Astrocyte of the spinal cord (primary cell): ENCODE measurements around the gene RTL1.

Experiments used
- DNase-seq: peaks from one replicate; pipeline ENCODE4 v3.0.0; 2011; ENCODE audit warnings: low read depth, low spot score
- H3K4me3 ChIP-seq: 2 replicates; pipeline ENCODE4 v1.5.1; 2011; ENCODE audit warnings: low read depth, mild to moderate bottlenecking, low read length, moderate library complexity
- in situ Hi-C: cut with HindIII; loops from 2 replicates; pipeline ENCODE4 v1.10.0; 2017; ENCODE audit warnings: low sequenced_read_pairs
- TF ChIP-seq, protein P1 (sequence below): IDR thresholded peaks from 2 replicates; pipeline ENCODE4 v1.5.1; 2012; ENCODE audit warnings: low read depth, mild to moderate bottlenecking, low read length, inconsistent platforms

The RTL1 gene

DNA sequence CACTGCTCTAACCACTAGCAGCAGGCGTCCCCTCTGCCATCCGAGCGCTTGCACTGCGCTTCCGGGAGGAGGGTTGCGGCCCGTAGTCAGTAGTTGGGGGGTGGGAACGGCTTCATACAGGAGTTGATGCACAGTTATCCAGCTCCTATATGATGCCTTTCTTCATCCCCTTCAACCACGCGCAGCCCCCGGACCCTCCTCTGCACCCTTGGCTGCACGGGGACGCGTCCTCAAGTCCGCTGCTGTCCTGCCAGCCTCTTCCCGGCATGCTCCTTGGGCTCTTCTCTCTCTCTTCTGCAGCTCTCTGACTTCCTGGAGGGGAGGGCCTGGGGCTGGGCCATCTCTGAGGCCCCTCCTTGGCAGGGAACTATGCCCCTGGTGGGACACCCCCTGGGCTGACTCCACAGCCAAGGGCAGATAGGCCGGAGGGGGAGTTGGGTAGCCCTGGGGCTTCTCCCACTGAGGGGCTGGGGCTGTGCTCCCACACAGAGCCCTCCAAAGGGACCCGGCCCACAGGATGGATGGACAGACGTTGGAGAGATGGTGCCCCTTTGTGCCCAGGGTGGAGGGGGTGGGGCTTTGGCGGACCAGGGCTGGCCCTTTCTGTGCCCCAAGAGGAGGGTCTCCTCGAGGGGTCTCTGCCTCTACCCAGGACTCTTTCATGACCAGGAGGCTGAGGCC lies 29.0 kb downstream of the RTL1 start:
- in situ Hi-C loops, result no loop called here
- TF ChIP-seq, protein P1, sequence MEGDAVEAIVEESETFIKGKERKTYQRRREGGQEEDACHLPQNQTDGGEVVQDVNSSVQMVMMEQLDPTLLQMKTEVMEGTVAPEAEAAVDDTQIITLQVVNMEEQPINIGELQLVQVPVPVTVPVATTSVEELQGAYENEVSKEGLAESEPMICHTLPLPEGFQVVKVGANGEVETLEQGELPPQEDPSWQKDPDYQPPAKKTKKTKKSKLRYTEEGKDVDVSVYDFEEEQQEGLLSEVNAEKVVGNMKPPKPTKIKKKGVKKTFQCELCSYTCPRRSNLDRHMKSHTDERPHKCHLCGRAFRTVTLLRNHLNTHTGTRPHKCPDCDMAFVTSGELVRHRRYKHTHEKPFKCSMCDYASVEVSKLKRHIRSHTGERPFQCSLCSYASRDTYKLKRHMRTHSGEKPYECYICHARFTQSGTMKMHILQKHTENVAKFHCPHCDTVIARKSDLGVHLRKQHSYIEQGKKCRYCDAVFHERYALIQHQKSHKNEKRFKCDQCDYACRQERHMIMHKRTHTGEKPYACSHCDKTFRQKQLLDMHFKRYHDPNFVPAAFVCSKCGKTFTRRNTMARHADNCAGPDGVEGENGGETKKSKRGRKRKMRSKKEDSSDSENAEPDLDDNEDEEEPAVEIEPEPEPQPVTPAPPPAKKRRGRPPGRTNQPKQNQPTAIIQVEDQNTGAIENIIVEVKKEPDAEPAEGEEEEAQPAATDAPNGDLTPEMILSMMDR, result no peak
- no peak for DNase-seq
- no peak overlapping the region for H3K4me3 ChIP-seq

DNA sequence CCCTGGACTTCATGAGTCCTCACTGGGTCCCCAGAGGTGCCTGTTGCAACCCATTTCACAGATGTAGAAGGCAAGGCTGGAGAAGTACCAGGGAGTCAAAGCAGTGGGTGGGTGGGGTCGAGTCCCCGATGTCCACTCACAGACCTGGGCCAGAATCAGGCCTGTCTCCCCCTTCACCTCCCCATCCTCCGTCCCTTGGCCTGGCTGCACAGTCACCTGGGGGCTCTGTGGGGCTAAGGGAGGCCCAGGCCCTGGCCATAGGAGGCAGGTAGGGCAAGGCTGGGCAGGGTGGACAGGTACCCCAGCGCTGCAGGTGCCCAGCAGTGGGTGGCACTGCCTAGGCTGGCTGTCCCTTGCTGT lies 29.5 kb downstream of the RTL1 start:
- H3K4me3 ChIP-seq, result no peak overlapping the region
- no peak for DNase-seq
- TF ChIP-seq, protein P1, result no peak
- in situ Hi-C loops, result no loop called here

DNA sequence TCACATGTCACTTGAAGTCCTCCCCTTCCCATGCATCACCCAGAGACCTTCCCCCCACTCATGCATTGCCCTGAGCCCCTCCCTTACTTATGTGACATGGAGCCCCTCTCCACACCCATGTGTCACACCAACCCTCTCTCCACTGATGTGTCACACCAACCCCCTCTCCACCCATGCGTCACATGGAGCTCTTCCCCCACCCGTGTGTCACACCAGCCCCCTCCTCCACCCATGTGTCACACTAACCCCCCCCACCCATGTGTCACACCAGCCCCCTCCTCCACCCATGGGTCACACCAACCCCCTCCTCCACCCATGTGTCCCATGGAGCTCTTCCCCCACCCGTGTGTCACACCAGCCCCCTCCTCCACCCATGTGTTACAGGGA lies 30.4 kb downstream of the RTL1 start:
- in situ Hi-C loops, result no loop called here
- no peak overlapping the region for H3K4me3 ChIP-seq
- TF ChIP-seq, protein P1, result no peak
- DNase-seq, result no peak

DNA sequence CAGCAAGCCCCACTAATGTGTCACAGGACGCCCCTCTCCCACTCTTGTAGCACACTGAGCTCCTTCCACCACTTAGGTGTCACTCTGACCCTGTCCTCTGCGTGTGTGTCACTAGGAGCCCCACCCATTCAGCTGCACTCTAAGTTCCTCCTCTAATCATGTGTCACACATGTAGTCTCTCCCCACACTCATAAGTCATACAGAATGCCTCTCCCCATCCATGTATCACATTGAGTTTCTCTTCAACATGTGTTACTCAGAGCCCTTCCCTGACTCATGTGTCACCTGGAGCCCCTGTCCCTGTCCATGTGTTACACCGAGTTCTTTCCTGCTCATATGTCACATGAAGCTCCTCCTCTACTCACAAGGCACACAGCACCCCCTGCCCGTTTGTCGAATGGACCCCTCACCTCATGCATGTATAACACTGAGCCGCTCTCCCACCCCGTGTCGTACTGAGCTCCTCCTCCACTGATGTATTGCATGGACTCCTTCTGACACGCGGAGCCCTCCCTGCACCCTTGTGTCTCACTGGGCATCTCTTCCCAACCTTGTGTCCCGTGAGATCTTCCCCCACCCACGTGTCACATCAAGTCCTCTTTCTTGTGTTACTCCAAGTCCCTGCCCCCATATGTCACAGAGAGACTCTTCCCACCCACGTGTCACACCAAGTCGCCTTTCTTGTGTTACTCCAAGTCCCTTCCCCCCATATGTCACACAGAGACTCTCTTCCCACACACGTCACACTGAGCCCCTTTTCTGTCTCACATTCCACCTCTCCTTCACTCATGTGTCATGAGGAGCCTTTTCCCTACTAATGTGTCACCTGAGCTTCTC lies 31.0 kb downstream of the RTL1 start:
- peak; percentile 17 for DNase-seq
- TF ChIP-seq, protein P1, result no peak
- H3K4me3 ChIP-seq, result no peak overlapping the region
- in situ Hi-C loops, result no loop called here

DNA sequence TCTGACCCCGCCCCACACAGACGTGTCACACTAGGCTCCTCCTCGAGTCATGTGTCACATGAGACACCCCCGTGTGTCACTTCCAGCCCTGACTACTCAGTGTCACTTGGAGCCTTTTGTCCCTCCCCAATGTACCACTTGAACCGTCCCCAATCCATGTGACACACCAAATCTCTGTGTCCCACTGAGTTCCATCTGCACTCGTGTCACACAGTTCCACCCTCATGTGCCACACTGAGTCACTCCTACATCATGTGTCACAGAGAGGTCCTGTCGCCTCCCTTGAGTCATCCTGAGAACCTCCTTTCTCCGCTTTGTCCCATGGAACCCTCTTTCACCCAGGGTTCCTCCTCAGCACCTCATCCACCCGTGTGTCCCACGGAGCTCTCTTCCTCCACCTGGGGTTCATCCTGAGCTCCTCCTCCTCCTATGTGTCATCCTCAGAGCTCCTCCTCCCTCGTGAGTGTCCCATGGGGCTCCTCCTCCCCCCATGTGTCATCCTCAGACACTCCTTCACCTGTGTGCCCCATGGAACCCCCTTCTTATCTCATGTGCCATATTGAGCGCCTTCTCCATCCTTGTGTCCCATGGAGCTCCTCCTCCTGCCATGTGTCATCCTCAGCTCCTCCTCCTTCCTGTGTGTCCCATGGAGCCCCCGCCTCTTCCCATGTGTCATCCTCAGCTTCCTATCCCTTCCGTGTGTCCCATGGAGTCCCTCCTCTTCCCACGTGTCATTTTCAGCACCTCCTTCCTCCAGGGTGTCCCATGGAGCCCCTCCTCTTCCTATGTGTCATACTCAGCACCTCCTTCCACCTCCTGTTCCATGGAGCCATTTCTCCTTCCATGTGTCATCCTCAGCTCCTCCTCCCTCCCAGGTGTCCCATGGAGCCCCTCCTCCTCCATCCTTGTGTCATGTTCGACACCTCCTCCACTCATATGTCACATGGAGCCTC lies 32.0 kb downstream of the RTL1 start:
- TF ChIP-seq, protein P1, result no peak
- in situ Hi-C loops, result no loop called here
- peak; percentile 53 for DNase-seq
- H3K4me3 ChIP-seq, result no peak overlapping the region
